ENCODE results near the gene PHYKPL.

Gene PHYKPL

GRCh38 chr5:178189433-178189832, 43.2 kb downstream of the PHYKPL start:
- DNase-seq (ENCODE audit: low read depth in 2 of 2): no peak

GRCh38 chr5:178187014-178187413, 45.6 kb downstream of the PHYKPL start, which contains the start of gene GMCL2:
Gene GMCL2 (minus strand): TSS chr5:178187371. CDS start chr5:178187299, 72 bp downstream.
- DNase-seq (ENCODE audit: low read depth in 2 of 2): no peak

- no peak for DNase-seq (ENCODE audit: low read depth in 2 of 2)
These were observed 46.2 kb downstream of the PHYKPL start for GRCh38 chr5:178186427-178186826.

- no peak for DNase-seq (ENCODE audit: low read depth in 2 of 2)
These were observed 50.3 kb downstream of the PHYKPL start for GRCh38 chr5:178182158-178182876.

GRCh38 chr5:178180141-178180863, 52.3 kb downstream of the PHYKPL start:
- DNase-seq (ENCODE audit: low read depth in 2 of 2): no peak

GRCh38 chr5:178177569-178177968, 55.0 kb downstream of the PHYKPL start:
- DNase-seq (ENCODE audit: low read depth in 2 of 2): no peak

- no peak for DNase-seq (ENCODE audit: low read depth in 2 of 2)
These were observed 55.8 kb downstream of the PHYKPL start for GRCh38 chr5:178176791-178177190.

GRCh38 chr5:178174456-178174855, 58.1 kb downstream of the PHYKPL start:
- DNase-seq (ENCODE audit: low read depth in 2 of 2): no peak

- no peak for DNase-seq (ENCODE audit: low read depth in 2 of 2)
These were observed 62.1 kb downstream of the PHYKPL start for GRCh38 chr5:178170455-178170854.

- DNase-seq (ENCODE audit: low read depth in 2 of 2): no peak
These were observed 67.0 kb downstream of the PHYKPL start for GRCh38 chr5:178165581-178165980.

GRCh38 chr5:178163772-178164735, 68.5 kb downstream of the PHYKPL start:
- DNase-seq (ENCODE audit: low read depth in 2 of 2): peak; percentile 83 to 91

- no peak for DNase-seq (ENCODE audit: low read depth in 2 of 2)
These were observed 70.1 kb downstream of the PHYKPL start for GRCh38 chr5:178162481-178162880.

- no peak for DNase-seq (ENCODE audit: low read depth in 2 of 2)
These were observed 72.4 kb downstream of the PHYKPL start for GRCh38 chr5:178160176-178160575.
